Right lobe of liver (tissue), 6 donors: ENCODE data around the gene PLCZ1. TPM values are rescaled to one million over a fixed set of nuclear protein-coding genes. Genes with fewer than 3 reads are reported as not detected.

Source experiments
- ATAC-seq, 4 donors: fragments of 200-7000 bp; cut with Tn5 transposase; one replicate each; pipeline ENCODE4 v1.9.1; 2020; ENCODE audit warnings: mild to moderate bottlenecking in 4 of 4, moderate library complexity in 4 of 4
- DNase-seq, 3 donors: peaks; one replicate each; pipeline ENCODE4 v3.0.0-alpha.2; 2020
- H3K27ac ChIP-seq, 3 donors: fragments of 200-600 bp; one replicate each; pipeline ENCODE4 v1.8.0; 2022
- H3K27me3 ChIP-seq, 2 donors: fragments of 200-600 bp; one replicate each; pipeline ENCODE4 v1.8.0; 2022
- H3K36me3 ChIP-seq, 4 donors: fragments of 200-600 bp; sonication (generic) in 1 of 4; one replicate each; pipeline versions ENCODE4 v1.5.1 to v1.8.0; 2017 to 2022; ENCODE audit warnings: control low read depth in 1 of 4
- H3K4me1 ChIP-seq, 4 donors: fragments of 200-600 bp; sonication (generic) in 1 of 4; one replicate each; pipeline versions ENCODE4 v1.5.1 to v1.8.0; 2017 to 2022; ENCODE audit warnings: control low read depth in 1 of 4
- H3K4me3 ChIP-seq, 3 donors: fragments of 200-600 bp; one replicate each; pipeline ENCODE4 v1.8.0; 2022
- H3K9me3 ChIP-seq, 4 donors: fragments of 200-600 bp; sonication (generic) in 1 of 4; one replicate each; pipeline versions ENCODE4 v1.5.1 to v1.8.0; 2017 to 2022; ENCODE audit warnings: control low read depth in 1 of 4
- POLR2A ChIP-seq: fragments of 450-650 bp; IDR thresholded peaks from one replicate; pipeline ENCODE4 v1.6.1; 2017; ENCODE audit warnings: antibody characterized with exemption, mild to moderate bottlenecking
- WGBS: methylation state at CpG from one replicate; pipeline ENCODE4 v1.1.6; 2018; ENCODE audit warnings: low coverage, low lambda C conversion rate; ENCODE audit not compliant: insufficient coverage; ENCODE audit errors: missing lambda C conversion rate; 5-methylcytosine and 5-hydroxymethylcytosine counted together
- intact Hi-C, 2 donors: fragments of 100-400 bp; cut with DNase I; formaldehyde crosslinking; loops; one replicate each; pipeline versions ENCODE4 v1.11.2 to v1.14.1; 2022
- total RNA-seq, 6 experiments: library from RNA; depleted of rRNA in 2 of 6; stranded (reverse); fragments of >200 nt in 2 of 6; fragmentation: NEBNext Ultra II Directional in 3 of 6; extraction: Animal tissue kit (Norgen Biotek cat#: 25700) in 3 of 6; gene quantifications; one replicate each; pipeline versions ENCODE4 v1.1.0 to v1.2.4, GENCODE V29; 2016 to 2023
- TF ChIP-seq, protein P1 (sequence below), 4 donors: fragments of 200-600 bp in 3 of 4; fragments of 450-650 bp in 1 of 4; IDR thresholded peaks; one replicate each; pipeline versions ENCODE4 v1.5.1 to v1.8.0; 2016 to 2022; ENCODE audit warnings: antibody characterized with exemption in 4 of 4, mild to moderate bottlenecking in 2 of 4
- donor health status: DM: no; HTN: yes; CAD: no.
- donor health status: DM: no; HTN: no; CAD: no.
- donor health status: DM: no; HTN: no; CAD: no.
- donor health status: DM: no; HTN: yes; CAD: no.
- donor health status: DM: no; HTN: yes; CAD: no.

The PLCZ1 gene
- total RNA-seq, 6 experiments from 2014 or later, result not detected

GRCh38 chr12:18684430-18684829 lies 53.4 kb downstream of the PLCZ1 start:
- no peaks in the 10 kb centered on the region for H3K9me3 ChIP-seq
- ATAC-seq (peak in 2 of 4 donors; percentile 14 to 57), DNase-seq (no peak)
- peaks cover 0 to 3% (median 0%) of the 10 kb centered on the region in 4 donors for H3K4me1 ChIP-seq
- no peaks in the 10 kb centered on the region for H3K27me3 ChIP-seq
- H3K36me3 ChIP-seq, result no peaks in the 10 kb centered on the region
- no peak overlapping the region for H3K27ac ChIP-seq
- intact Hi-C loops, result no loop called here
- H3K4me3 ChIP-seq, result no peak overlapping the region
- no peak for TF ChIP-seq POLR2A
- TF ChIP-seq, protein P1, sequence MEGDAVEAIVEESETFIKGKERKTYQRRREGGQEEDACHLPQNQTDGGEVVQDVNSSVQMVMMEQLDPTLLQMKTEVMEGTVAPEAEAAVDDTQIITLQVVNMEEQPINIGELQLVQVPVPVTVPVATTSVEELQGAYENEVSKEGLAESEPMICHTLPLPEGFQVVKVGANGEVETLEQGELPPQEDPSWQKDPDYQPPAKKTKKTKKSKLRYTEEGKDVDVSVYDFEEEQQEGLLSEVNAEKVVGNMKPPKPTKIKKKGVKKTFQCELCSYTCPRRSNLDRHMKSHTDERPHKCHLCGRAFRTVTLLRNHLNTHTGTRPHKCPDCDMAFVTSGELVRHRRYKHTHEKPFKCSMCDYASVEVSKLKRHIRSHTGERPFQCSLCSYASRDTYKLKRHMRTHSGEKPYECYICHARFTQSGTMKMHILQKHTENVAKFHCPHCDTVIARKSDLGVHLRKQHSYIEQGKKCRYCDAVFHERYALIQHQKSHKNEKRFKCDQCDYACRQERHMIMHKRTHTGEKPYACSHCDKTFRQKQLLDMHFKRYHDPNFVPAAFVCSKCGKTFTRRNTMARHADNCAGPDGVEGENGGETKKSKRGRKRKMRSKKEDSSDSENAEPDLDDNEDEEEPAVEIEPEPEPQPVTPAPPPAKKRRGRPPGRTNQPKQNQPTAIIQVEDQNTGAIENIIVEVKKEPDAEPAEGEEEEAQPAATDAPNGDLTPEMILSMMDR (IDR thresholded peaks at IDR 0.05), result no peak
- 8% methylated on average over 1 of the region's 1 CpG for WGBS

DNA sequence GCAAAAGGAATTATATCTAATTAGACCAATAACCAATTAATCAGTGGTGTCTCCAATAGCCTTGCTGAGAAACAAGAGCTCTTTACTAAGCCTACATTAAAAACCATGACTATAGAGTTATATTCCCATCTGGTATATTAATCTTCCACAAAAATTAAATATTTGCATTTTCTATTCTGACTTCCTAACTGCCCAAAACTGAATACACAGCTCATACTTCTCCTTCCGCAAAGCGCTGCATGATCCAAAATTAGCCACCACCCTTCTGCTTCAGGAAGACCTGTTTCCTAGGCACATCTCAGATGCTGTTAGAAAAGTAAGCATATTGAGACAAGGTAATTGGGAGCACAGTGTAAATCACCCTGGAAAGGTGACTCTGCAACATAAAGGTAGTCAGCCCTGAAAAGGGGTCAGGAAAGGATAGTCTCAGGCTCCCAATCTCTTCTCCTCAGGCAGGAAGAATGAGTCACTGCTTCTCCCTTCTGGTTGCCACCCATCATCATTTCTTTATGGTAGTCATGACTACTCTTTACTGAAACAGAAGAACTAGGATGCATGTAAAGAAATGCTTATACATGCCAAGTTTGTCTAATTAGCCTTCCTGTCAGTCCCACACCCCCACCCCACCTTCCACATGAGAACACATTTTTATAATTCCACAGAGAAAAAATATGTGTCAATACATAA lies 54.3 kb downstream of the PLCZ1 start:
- ATAC-seq (no peak), DNase-seq (no peak)
- H3K9me3 ChIP-seq, result no peaks in the 10 kb centered on the region
- WGBS, result 80% methylated on average over 2 of the region's 2 CpGs
- no peaks in the 10 kb centered on the region for H3K27me3 ChIP-seq
- peaks cover 0 to 3% (median 0%) of the 10 kb centered on the region in 4 donors for H3K4me1 ChIP-seq
- TF ChIP-seq, protein P1 (IDR thresholded peaks at IDR 0.05), result no peak
- TF ChIP-seq POLR2A, result no peak
- no peak overlapping the region for H3K27ac ChIP-seq
- no peak overlapping the region for H3K4me3 ChIP-seq
- intact Hi-C loops, result no loop called here
- no peaks in the 10 kb centered on the region for H3K36me3 ChIP-seq

DNA sequence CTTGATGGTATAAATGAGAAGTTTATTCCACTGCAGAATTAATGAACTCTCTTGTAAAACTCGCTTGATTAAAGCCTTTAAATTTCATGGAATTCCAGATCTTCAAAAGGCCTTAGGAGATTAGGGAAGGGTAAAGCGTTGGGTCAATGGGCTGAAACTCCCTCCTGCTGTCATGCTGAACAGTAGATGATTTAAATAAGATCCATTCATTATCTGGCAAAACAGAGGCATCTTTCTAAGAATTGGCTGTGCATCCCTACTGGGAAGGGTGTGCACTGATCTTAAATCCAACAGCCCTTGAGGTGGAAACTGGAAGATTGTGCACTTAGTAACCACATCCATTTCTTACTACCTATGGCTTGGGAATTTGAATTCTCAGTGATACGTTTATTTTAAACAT lies 56.0 kb downstream of the PLCZ1 start:
- Histone ChIP-seq H3K36me3 (no peaks in the 10 kb centered on the region), H3K27me3 (no peaks in the 10 kb centered on the region), H3K9me3 (no peaks in the 10 kb centered on the region), H3K4me1 (peaks cover 0 to 3% (median 0%) of the 10 kb centered on the region in 4 donors), H3K4me3 (no peak overlapping the region), H3K27ac (no peak overlapping the region)
- no peak for ATAC-seq
- 80% methylated on average over 3 of the region's 3 CpGs for WGBS
- TF ChIP-seq, protein P1 (IDR thresholded peaks at IDR 0.05), result no peak
- no peak for TF ChIP-seq POLR2A
- intact Hi-C loops, result no loop called here
- DNase-seq, result no peak

DNA sequence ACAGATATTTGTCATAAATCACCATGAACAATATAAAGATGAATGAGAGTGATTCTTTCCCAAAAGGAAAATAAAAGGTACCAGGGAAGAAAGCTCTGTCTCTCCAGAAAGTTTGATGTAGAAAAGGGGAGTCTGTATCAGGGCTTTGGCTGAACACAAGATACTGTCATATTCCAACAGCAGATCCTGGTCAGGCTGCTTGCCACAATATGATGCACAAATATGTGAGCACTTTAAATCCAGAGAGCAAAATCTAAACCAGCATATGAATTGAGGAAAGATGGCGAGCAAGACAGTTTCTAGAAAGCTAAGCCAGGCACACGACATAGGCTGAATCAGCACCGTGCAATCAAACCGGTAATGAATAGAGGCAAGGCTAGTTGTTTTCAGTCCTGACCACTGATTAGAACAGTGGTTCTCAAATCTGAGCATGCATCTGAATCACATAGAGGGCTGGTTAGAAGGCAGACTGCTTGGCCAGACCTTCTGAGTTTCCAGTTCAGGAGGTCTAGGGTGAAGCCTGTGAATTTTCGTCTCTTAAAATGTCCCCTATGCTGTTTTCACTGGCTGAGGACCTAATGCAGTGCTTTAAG lies 60.7 kb downstream of the PLCZ1 start:
- TF ChIP-seq POLR2A, result no peak
- TF ChIP-seq, protein P1 (IDR thresholded peaks at IDR 0.05), result no peak
- no peaks in the 10 kb centered on the region for H3K9me3 ChIP-seq
- H3K27ac ChIP-seq, result no peak overlapping the region
- H3K27me3 ChIP-seq, result no peaks in the 10 kb centered on the region
- H3K36me3 ChIP-seq, result no peaks in the 10 kb centered on the region
- no peak overlapping the region for H3K4me3 ChIP-seq
- DNase-seq, result no peak
- 66% methylated on average over 3 of the region's 5 CpGs for WGBS
- intact Hi-C loops, result no loop called here
- H3K4me1 ChIP-seq, result peaks cover 0 to 8% (median 0%) of the 10 kb centered on the region in 4 donors
- no peak for ATAC-seq
